C4-2B (cell line): ENCODE results near the gene PRG3.

Source experiments
- ZFX ChIP-seq: fragments of 450-650 bp; IDR thresholded peaks from 2 replicates; pipeline ENCODE4 v1.6.1; 2017
- TF ChIP-seq, protein P1 (sequence below): fragments of 450-650 bp; conservative IDR thresholded peaks from 2 replicates; pipeline ENCODE4 v1.5.1; 2017; ENCODE audit warnings: mild to moderate bottlenecking

DNA sequence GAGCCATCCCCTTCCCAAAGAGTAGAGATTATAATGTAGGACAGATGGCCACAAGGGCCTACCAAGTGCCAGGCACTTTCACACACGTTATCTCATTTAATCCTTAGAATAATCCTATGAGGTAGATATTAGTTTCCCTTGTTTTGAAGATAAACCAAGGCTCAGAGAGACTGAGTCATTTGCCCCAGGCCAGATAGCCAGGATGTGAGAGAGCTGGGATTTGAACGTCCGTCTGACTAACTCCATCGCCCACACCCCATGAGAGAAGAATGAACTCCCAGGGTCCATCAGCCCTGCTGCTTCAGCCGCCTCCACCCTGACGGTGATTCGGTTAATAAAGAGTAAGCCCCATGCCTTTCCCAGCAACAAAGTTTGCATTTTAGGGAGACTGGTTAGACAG lies 10.7 kb downstream of the PRG3 start:
- TF ChIP-seq, protein P1, sequence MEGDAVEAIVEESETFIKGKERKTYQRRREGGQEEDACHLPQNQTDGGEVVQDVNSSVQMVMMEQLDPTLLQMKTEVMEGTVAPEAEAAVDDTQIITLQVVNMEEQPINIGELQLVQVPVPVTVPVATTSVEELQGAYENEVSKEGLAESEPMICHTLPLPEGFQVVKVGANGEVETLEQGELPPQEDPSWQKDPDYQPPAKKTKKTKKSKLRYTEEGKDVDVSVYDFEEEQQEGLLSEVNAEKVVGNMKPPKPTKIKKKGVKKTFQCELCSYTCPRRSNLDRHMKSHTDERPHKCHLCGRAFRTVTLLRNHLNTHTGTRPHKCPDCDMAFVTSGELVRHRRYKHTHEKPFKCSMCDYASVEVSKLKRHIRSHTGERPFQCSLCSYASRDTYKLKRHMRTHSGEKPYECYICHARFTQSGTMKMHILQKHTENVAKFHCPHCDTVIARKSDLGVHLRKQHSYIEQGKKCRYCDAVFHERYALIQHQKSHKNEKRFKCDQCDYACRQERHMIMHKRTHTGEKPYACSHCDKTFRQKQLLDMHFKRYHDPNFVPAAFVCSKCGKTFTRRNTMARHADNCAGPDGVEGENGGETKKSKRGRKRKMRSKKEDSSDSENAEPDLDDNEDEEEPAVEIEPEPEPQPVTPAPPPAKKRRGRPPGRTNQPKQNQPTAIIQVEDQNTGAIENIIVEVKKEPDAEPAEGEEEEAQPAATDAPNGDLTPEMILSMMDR, result no peak
- no peak for TF ChIP-seq ZFX
